ENCODE data around the gene NRP1.

DNA sequence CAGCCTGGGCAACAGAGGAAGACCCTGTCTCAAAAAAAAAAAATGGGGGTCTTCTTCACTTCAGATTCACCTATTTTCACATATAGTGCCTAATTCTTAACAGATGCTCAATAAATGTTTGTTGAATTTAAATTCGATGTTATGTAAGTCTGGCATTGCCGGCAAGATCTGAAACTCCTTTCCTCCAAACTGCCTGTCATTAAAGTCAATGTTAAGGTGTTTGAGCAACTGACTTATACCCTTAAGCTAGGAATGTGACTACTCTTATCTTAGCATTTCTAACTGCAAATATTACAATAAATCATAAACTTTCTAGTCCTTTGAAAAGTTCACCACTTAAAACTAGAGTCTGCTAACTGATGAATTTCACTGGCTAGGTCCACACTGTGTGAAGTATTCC lies 95.2 kb downstream of the NRP1 start:
- TF ChIP-seq, protein P1, sequence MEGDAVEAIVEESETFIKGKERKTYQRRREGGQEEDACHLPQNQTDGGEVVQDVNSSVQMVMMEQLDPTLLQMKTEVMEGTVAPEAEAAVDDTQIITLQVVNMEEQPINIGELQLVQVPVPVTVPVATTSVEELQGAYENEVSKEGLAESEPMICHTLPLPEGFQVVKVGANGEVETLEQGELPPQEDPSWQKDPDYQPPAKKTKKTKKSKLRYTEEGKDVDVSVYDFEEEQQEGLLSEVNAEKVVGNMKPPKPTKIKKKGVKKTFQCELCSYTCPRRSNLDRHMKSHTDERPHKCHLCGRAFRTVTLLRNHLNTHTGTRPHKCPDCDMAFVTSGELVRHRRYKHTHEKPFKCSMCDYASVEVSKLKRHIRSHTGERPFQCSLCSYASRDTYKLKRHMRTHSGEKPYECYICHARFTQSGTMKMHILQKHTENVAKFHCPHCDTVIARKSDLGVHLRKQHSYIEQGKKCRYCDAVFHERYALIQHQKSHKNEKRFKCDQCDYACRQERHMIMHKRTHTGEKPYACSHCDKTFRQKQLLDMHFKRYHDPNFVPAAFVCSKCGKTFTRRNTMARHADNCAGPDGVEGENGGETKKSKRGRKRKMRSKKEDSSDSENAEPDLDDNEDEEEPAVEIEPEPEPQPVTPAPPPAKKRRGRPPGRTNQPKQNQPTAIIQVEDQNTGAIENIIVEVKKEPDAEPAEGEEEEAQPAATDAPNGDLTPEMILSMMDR (conservative IDR thresholded peaks at IDR 0.05 in 1 of 2, IDR thresholded peaks at IDR 0.05 in 1 of 2; ENCODE audit: extremely low read depth in 1 of 2, insufficient read depth in 1 of 2, low read depth in 1 of 2, low read length in 2 of 2) = no peak
- no peak for TF ChIP-seq EZH2 (IDR thresholded peaks at IDR 0.05; ENCODE audit: borderline replicate concordance, low read length)

Measured in mammary epithelial cell (primary cell).